Nephron progenitor cell (in vitro differentiated cells): ENCODE data around the gene DCAF8L2.
"Not testable (repeated sequence)": the region's sequence is repeated elsewhere in the genome, so short reads cannot be mapped to it uniquely, and the experiment has no call there.

ENCODE experiments used
- DNase-seq: peaks from one replicate; pipeline ENCODE4 v3.0.0; 2021
- H3K27ac Mint-ChIP-seq: 2 replicates; pipeline ENCODE4 v1.8.0; 2021; ENCODE audit warnings: mild to moderate bottlenecking, moderate library complexity, mixed read lengths
- H3K27me3 Mint-ChIP-seq: 2 replicates; pipeline ENCODE4 v1.8.0; 2021; ENCODE audit warnings: mild to moderate bottlenecking, low read depth, mixed read lengths; ENCODE audit not compliant: poor library complexity
- H3K36me3 Mint-ChIP-seq: 2 replicates; pipeline ENCODE4 v1.8.0; 2021; ENCODE audit warnings: low read depth, mixed read lengths
- H3K4me1 Mint-ChIP-seq: 2 replicates; pipeline ENCODE4 v1.8.0; 2021; ENCODE audit warnings: mixed read lengths
- H3K4me3 Mint-ChIP-seq: 2 replicates; pipeline ENCODE4 v1.8.0; 2021; ENCODE audit warnings: mild to moderate bottlenecking, moderate library complexity, mixed read lengths
- H3K9me3 Mint-ChIP-seq: 2 replicates; pipeline ENCODE4 v1.8.0; 2021; ENCODE audit warnings: mild to moderate bottlenecking, moderate library complexity, mixed read lengths
- TF ChIP-seq, protein P1 (sequence below): fragments of 200-600 bp; sonication (generic); IDR thresholded peaks from 2 replicates; pipeline ENCODE4 v1.5.0; 2021; ENCODE audit warnings: antibody characterized with exemption

DCAF8L2 gene

GRCh38 chrX:27715610-27716009, 125.5 kb downstream of the DCAF8L2 start:
- TF ChIP-seq, protein P1, sequence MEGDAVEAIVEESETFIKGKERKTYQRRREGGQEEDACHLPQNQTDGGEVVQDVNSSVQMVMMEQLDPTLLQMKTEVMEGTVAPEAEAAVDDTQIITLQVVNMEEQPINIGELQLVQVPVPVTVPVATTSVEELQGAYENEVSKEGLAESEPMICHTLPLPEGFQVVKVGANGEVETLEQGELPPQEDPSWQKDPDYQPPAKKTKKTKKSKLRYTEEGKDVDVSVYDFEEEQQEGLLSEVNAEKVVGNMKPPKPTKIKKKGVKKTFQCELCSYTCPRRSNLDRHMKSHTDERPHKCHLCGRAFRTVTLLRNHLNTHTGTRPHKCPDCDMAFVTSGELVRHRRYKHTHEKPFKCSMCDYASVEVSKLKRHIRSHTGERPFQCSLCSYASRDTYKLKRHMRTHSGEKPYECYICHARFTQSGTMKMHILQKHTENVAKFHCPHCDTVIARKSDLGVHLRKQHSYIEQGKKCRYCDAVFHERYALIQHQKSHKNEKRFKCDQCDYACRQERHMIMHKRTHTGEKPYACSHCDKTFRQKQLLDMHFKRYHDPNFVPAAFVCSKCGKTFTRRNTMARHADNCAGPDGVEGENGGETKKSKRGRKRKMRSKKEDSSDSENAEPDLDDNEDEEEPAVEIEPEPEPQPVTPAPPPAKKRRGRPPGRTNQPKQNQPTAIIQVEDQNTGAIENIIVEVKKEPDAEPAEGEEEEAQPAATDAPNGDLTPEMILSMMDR: no peak
- Mint-ChIP-seq H3K4me1 (no peaks in the 10 kb centered on the region), H3K27ac (no peak overlapping the region), H3K36me3 (no peaks in the 10 kb centered on the region), H3K9me3 (peaks cover 23% of the 10 kb centered on the region), H3K27me3 (no peaks in the 10 kb centered on the region), H3K4me3 (no peak overlapping the region)
- no peak for DNase-seq

DNA sequence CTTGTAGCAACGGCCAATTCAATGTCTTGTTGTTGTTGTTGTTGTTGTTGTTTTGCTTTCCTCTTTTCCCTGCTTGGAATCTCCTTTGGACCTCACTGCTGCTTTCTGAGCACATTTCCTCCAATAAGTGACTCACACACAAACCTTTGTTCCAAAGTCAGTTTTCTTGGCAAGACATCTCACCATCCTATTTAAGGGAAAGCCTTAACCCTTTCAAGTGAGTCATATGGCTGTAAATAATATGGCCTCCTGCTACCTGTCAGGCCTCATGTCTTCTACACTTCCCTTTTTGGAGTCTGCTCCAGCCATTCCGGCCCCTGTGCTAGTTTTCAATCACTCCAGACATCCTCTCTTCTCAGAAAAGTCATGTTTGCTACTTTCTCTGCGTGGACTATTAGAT, 138.1 kb downstream of the DCAF8L2 start:
- H3K9me3 Mint-ChIP-seq: peaks cover 11% of the 10 kb centered on the region
- H3K4me3 Mint-ChIP-seq: no peak overlapping the region
- no peaks in the 10 kb centered on the region for H3K36me3 Mint-ChIP-seq
- no peak for DNase-seq
- no peaks in the 10 kb centered on the region for H3K27me3 Mint-ChIP-seq
- TF ChIP-seq, protein P1: no peak
- no peak overlapping the region for H3K27ac Mint-ChIP-seq
- H3K4me1 Mint-ChIP-seq: no peaks in the 10 kb centered on the region

- Mint-ChIP-seq H3K27me3 (no peaks in the 10 kb centered on the region), H3K4me1 (no peaks in the 10 kb centered on the region), H3K9me3 (peaks cover 18% of the 10 kb centered on the region), H3K27ac (no peak overlapping the region), H3K36me3 (no peaks in the 10 kb centered on the region), H3K4me3 (no peak overlapping the region)
- TF ChIP-seq, protein P1: no peak
- DNase-seq: no peak
Observed at GRCh38 chrX:27731962-27732361, 141.8 kb downstream of the DCAF8L2 start.

DNA sequence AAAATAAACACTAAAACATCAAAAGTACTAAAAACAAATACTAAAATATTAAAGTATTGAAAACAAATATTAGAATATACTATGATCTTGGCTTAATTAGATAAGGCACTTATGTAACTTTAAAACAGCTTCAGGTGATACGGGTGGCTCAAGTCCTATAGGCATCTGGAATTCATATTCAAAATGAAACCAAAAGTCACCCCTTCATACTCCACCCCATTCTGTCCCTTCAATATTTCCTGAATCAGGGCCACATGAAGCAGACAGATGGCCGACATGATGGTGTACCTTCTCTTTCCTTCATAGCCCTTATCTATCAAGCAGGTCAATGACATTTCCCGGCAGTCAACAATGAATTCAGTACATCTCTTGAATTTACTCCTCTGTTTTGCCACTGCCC, 145.8 kb downstream of the DCAF8L2 start:
- TF ChIP-seq, protein P1: no peak
- no peak overlapping the region for H3K27ac Mint-ChIP-seq
- no peaks in the 10 kb centered on the region for H3K36me3 Mint-ChIP-seq
- no peak overlapping the region for H3K4me3 Mint-ChIP-seq
- DNase-seq: no peak
- peaks cover 16% of the 10 kb centered on the region for H3K9me3 Mint-ChIP-seq
- no peaks in the 10 kb centered on the region for H3K4me1 Mint-ChIP-seq
- peaks cover 4% of the 10 kb centered on the region for H3K27me3 Mint-ChIP-seq

DNA sequence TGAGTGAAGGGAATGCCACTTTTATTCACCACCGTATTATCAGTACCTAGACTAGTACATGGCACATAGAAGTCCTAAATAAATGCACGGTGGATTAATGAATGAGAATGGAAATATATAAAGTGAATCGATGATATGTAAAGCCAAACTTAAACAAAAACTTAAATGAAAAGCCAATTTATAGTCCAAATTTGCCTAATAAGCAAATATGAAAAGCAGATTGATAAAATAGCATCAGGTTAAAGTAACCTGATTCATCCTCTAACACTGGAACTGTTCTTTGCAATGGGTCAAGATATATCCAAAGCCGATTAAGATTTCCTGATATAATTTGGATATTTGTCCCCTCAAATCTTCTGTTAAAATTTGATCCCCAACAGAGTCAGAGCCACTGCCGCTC, 150.8 kb downstream of the DCAF8L2 start:
- TF ChIP-seq, protein P1: no peak
- peaks cover 7% of the 10 kb centered on the region for H3K9me3 Mint-ChIP-seq

GRCh38 chrX:27743521-27743920, 153.4 kb downstream of the DCAF8L2 start:
- not testable (repeated sequence) for H3K4me1 Mint-ChIP-seq, DNase-seq, H3K4me3 Mint-ChIP-seq, H3K27ac Mint-ChIP-seq, H3K36me3 Mint-ChIP-seq, H3K27me3 Mint-ChIP-seq
- peaks cover 24% of the 10 kb centered on the region for H3K9me3 Mint-ChIP-seq

More for the DNA sequence above, 150.8 kb downstream of the DCAF8L2 start:
- Mint-ChIP-seq H3K36me3 (no peaks in the 10 kb centered on the region), H3K27me3 (peaks cover 4% of the 10 kb centered on the region), H3K27ac (no peak overlapping the region), H3K4me3 (no peak overlapping the region), H3K4me1 (no peaks in the 10 kb centered on the region)
- DNase-seq: no peak
